ENCODE measurements around the gene ZNF594. TPM values are rescaled to one million over a fixed set of nuclear protein-coding genes. Genes with fewer than 3 reads are reported as not detected.

Gene ZNF594
- total and polyA plus RNA-seq, 10 of the 15 experiments (the other 5 are each of a cell fraction or from before 2014, with no cell fraction given): 0.98 to 14.3 (median 11.1) TPM

DNA sequence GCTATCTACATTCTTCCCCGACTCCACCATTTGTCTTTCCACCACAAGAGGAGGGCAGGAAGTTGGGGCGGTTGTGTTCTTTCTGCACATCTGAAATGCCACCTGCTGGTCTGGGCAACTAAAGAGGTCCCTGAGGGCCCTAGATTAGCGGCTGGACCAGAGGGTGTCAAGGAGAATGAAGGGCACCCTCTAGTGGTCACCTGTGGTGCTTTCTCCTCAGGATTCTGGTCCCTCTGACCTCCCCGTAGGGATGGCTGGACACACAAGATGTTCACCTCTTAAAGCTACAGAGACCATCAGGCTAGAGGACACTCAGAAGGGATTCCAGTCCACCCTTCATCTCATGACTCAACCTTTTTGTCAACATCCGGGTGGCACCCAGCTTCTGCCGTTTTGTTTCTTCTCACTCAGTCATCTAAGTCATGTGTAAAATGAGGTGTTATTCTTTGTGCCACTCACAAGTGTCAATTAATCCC, 45.9 kb upstream of the ZNF594 start (continued):
- TF ChIP-seq MAX (IDR thresholded peaks at IDR 0.05; ENCODE audit: low read depth, low read length): no peak; the same call in 1 of the 2 replicates
- no peak for TF ChIP-seq CBX3 (IDR thresholded peaks at IDR 0.05; ENCODE audit: borderline replicate concordance, low read depth)
- TF ChIP-seq TCF7 (IDR thresholded peaks at IDR 0.05; ENCODE audit: borderline replicate concordance): no peak
- TF ChIP-seq ZBTB40 (IDR thresholded peaks at IDR 0.05; ENCODE audit: borderline replicate concordance): no peak
- TF ChIP-seq MEF2A (IDR thresholded peaks at IDR 0.05; ENCODE audit: insufficient read depth, low read depth, low read length): peak; percentile 45; the same call in 1 of the 2 replicates
- TF ChIP-seq KDM1A (IDR thresholded peaks at IDR 0.05; ENCODE audit: borderline replicate concordance): no peak
- 0 out of 2 replicates have a peak, but pooled peaks have one; percentile 88 for TF ChIP-seq WRNIP1 (IDR thresholded peaks at IDR 0.05; ENCODE audit: borderline replicate concordance, low read depth, low read length)
- no peak for TF ChIP-seq RBBP5 (conservative IDR thresholded peaks at IDR 0.05)
- no peak for TF ChIP-seq CUX1 (IDR thresholded peaks at IDR 0.05; ENCODE audit: insufficient replicate concordance, low read depth, low read length)
- TF ChIP-seq DPF2 (IDR thresholded peaks at IDR 0.05): 0 out of 2 replicates have a peak, but pooled peaks have one; percentile 38
- no peak for TF ChIP-seq ZNF622 (IDR thresholded peaks at IDR 0.05)
- no peak for TF ChIP-seq PML (IDR thresholded peaks at IDR 0.05; ENCODE audit: low read length)
- no peak for TF ChIP-seq NR2C1 (IDR thresholded peaks at IDR 0.05)
- TF ChIP-seq ZNF24 (IDR thresholded peaks at IDR 0.05): peak; percentile 42; the same call in 1 of the 2 replicates
- peak; percentile 48; the same call in 1 of the 2 replicates for TF ChIP-seq CREM (IDR thresholded peaks at IDR 0.05; ENCODE audit: low read depth)
- TF ChIP-seq SMC3 (IDR thresholded peaks at IDR 0.05; ENCODE audit: borderline replicate concordance, low read length): peak; percentile 88
- TF ChIP-seq, protein P1, sequence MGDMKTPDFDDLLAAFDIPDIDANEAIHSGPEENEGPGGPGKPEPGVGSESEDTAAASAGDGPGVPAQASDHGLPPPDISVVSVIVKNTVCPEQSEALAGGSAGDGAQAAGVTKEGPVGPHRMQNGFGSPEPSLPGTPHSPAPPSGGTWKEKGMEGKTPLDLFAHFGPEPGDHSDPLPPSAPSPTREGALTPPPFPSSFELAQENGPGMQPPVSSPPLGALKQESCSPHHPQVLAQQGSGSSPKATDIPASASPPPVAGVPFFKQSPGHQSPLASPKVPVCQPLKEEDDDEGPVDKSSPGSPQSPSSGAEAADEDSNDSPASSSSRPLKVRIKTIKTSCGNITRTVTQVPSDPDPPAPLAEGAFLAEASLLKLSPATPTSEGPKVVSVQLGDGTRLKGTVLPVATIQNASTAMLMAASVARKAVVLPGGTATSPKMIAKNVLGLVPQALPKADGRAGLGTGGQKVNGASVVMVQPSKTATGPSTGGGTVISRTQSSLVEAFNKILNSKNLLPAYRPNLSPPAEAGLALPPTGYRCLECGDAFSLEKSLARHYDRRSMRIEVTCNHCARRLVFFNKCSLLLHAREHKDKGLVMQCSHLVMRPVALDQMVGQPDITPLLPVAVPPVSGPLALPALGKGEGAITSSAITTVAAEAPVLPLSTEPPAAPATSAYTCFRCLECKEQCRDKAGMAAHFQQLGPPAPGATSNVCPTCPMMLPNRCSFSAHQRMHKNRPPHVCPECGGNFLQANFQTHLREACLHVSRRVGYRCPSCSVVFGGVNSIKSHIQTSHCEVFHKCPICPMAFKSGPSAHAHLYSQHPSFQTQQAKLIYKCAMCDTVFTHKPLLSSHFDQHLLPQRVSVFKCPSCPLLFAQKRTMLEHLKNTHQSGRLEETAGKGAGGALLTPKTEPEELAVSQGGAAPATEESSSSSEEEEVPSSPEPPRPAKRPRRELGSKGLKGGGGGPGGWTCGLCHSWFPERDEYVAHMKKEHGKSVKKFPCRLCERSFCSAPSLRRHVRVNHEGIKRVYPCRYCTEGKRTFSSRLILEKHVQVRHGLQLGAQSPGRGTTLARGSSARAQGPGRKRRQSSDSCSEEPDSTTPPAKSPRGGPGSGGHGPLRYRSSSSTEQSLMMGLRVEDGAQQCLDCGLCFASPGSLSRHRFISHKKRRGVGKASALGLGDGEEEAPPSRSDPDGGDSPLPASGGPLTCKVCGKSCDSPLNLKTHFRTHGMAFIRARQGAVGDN (IDR thresholded peaks at IDR 0.05): peak; percentile 90

Measured in GM12878 (cell line).